K562 (cell line): ENCODE results near the gene MAML3. TPM values are rescaled to one million over a fixed set of nuclear protein-coding genes. Genes with fewer than 3 reads are reported as not detected.

Source experiments
- ATAC-seq: fragments of 200-7000 bp; cut with Tn5 transposase; 3 replicates; pipeline ENCODE4 v1.9.1; 2020; ENCODE audit warnings: moderate library complexity
- BruUV-seq: library from RNA; stranded (reverse); fragments of 400-500 nt; replicated peaks from 2 replicates; lab custom pipeline; 2021; lab: Mats Ljungman, UMichigan
- CTCF ChIA-PET: fragments of 300-600 bp; formaldehyde crosslinking; extraction: SDS; loops from one replicate; lab custom pipeline; 2021; ENCODE audit warnings: low intra/inter-chr PET ratio; lab: Yijun Ruan, JAX
- POLR2A ChIA-PET: fragments of 300-600, 350-650 bp; sonication (Branson Sonifier 250); formaldehyde crosslinking; extraction: SDS; loops from one replicate; lab custom pipeline; 2021; ENCODE audit warnings: antibody characterized with exemption, inconsistent platforms; lab: Yijun Ruan, JAX
- DNase-seq, 4 experiments: peaks; one replicate each; pipeline versions ENCODE4 v3.0.0 to v3.0.0-alpha.2; 2011 to 2018; ENCODE audit warnings: low spot score in 3 of 4, mixed read lengths in 3 of 4; ENCODE audit errors: extremely low read depth in 1 of 4
- FAIRE-seq: peaks from 2 replicates; lab custom pipeline; 2011; peaks lifted over from hg19 to GRCh38; lab: Jason Lieb, UNC
- H2AFZ ChIP-seq: 2 replicates; pipeline ENCODE4 v1.6.0; 2011; ENCODE audit warnings: low read depth, low read length, control low read depth, inconsistent platforms
- H3K27ac ChIP-seq: fragments of 200-600 bp; 3 replicates; pipeline ENCODE4 v1.8.0; 2011; ENCODE audit warnings: low read depth, mild to moderate bottlenecking, control low read depth, inconsistent platforms, low read length, moderate library complexity, mixed read lengths; ENCODE audit errors: extremely low read depth
- H3K27me3 ChIP-seq, 2 experiments: fragments of 300-600 bp in 1 of 2; 2 replicates in 1 of 2; 3 replicates in 1 of 2; pipeline versions ENCODE4 v1.6.0 to v1.8.0; 2011; ENCODE audit warnings: inconsistent platforms in 2 of 2, low read length in 2 of 2, mild to moderate bottlenecking in 1 of 2, mixed read lengths in 1 of 2, moderate library complexity in 1 of 2; ENCODE audit not compliant: control insufficient read depth in 2 of 2, insufficient read depth in 2 of 2
- H3K36me3 ChIP-seq: fragments of 300-600 bp; 3 replicates; pipeline ENCODE4 v1.8.0; 2011; ENCODE audit warnings: mild to moderate bottlenecking, low read length, inconsistent platforms; ENCODE audit not compliant: control insufficient read depth, insufficient read depth
- H3K4me1 ChIP-seq, 2 experiments: fragments of 200-600 bp in 1 of 2; replicated peaks in 1 of 2; 2 replicates in 1 of 2; 3 replicates in 1 of 2; pipeline versions ENCODE4 v1.5.1 to v1.8.0; 2011; ENCODE audit warnings: inconsistent platforms in 2 of 2, low read length in 2 of 2, mild to moderate bottlenecking in 1 of 2, mixed read lengths in 1 of 2, moderate library complexity in 1 of 2; ENCODE audit not compliant: control insufficient read depth in 2 of 2, insufficient read depth in 2 of 2
- H3K4me2 ChIP-seq: 2 replicates; pipeline ENCODE4 v1.6.1; 2011; ENCODE audit warnings: low read length, control low read depth, inconsistent platforms, mixed read lengths; ENCODE audit not compliant: insufficient read depth
- H3K4me3 ChIP-seq: fragments of 200-600 bp; sonication (generic), shearing (Covaris generic); 2 replicates; pipeline ENCODE4 v1.5.1; 2016; ENCODE audit warnings: control low read depth, inconsistent platforms
- H3K79me2 ChIP-seq: fragments of 200-600 bp; 3 replicates; pipeline ENCODE4 v1.8.0; 2011; ENCODE audit warnings: low read length, inconsistent platforms; ENCODE audit not compliant: control insufficient read depth, insufficient read depth
- H3K9ac ChIP-seq, 2 experiments: 2 replicates each; pipeline versions ENCODE4 v1.6.0 to v1.6.1; 2011; ENCODE audit warnings: low read depth in 2 of 2, low read length in 2 of 2, control low read depth in 1 of 2, inconsistent platforms in 1 of 2, mild to moderate bottlenecking in 1 of 2, mixed read lengths in 1 of 2; ENCODE audit not compliant: insufficient read depth in 1 of 2
- H3K9me1 ChIP-seq: one replicate; pipeline ENCODE4 v1.6.0; 2011; ENCODE audit warnings: inconsistent platforms, mild to moderate bottlenecking, low read length, moderate library complexity; ENCODE audit not compliant: control insufficient read depth, insufficient read depth
- H3K9me3 ChIP-seq: replicated peaks from 2 replicates; pipeline ENCODE4 v1.5.1; 2011; ENCODE audit warnings: low read depth, low read length, inconsistent platforms; ENCODE audit not compliant: control insufficient read depth, insufficient read depth
- H4K20me1 ChIP-seq: replicated peaks from 2 replicates; pipeline ENCODE4 v1.6.1; 2011; ENCODE audit warnings: low read length, inconsistent platforms, mixed read lengths; ENCODE audit not compliant: control insufficient read depth, insufficient read depth
- CBX1 ChIP-seq: sonication (generic); IDR thresholded peaks from 2 replicates; pipeline ENCODE4 v1.6.1; 2016; ENCODE audit warnings: antibody characterized with exemption, low read depth, mild to moderate bottlenecking
- E2F6 ChIP-seq, 2 experiments: IDR thresholded peaks; 2 replicates each; pipeline ENCODE4 v1.6.1; 2011; ENCODE audit warnings: borderline replicate concordance in 1 of 2, control low read depth in 1 of 2, low read depth in 1 of 2, low read length in 1 of 2, mild to moderate bottlenecking in 1 of 2, mixed read lengths in 1 of 2, moderate library complexity in 1 of 2; ENCODE audit not compliant: insufficient read depth in 1 of 2, insufficient read length in 1 of 2, poor library complexity in 1 of 2, severe bottlenecking in 1 of 2; ENCODE audit errors: extremely low read depth in 1 of 2
- FOXK1 ChIP-seq: sonication (generic); formaldehyde crosslinking; IDR thresholded peaks from 2 replicates; pipeline ENCODE4 v1.8.0; 2022; ENCODE audit warnings: missing genetic modification reagents, mild to moderate bottlenecking, borderline replicate concordance
- NCOA4 ChIP-seq: fragments of 450-650 bp; IDR thresholded peaks from 2 replicates; pipeline ENCODE4 v1.6.1; 2018; ENCODE audit warnings: mild to moderate bottlenecking; ENCODE audit not compliant: partially characterized antibody
- PHTF2 ChIP-seq: fragments of 250-450 bp; sonication (Bioruptor Pico); IDR thresholded peaks from 2 replicates; pipeline ENCODE4 v1.5.0; 2021; ENCODE audit warnings: mild to moderate bottlenecking
- SMAD2 ChIP-seq: fragments of 150-350 bp; IDR thresholded peaks from 2 replicates; pipeline ENCODE4 v1.6.1; 2014; ENCODE audit warnings: low read depth, mild to moderate bottlenecking, low read length
- STAG1 ChIP-seq: sonication (generic); formaldehyde crosslinking; IDR thresholded peaks from 2 replicates; pipeline ENCODE4 v1.5.0; 2020; ENCODE audit warnings: missing genetic modification reagents, borderline replicate concordance
- TEAD2 ChIP-seq: fragments of 450-650 bp; IDR thresholded peaks from 2 replicates; pipeline ENCODE4 v1.6.1; 2016; ENCODE audit warnings: missing genetic modification characterization, control low read depth, missing compliant biosample characterization
- YBX1 ChIP-seq: fragments of 450-650 bp; IDR thresholded peaks from 2 replicates; pipeline ENCODE4 v1.7.1; 2016; ENCODE audit warnings: mild to moderate bottlenecking
- ZNF274 ChIP-seq: IDR thresholded peaks from 2 replicates; pipeline ENCODE4 v1.6.1; 2011; ENCODE audit warnings: low read depth, mild to moderate bottlenecking, low read length, moderate library complexity, borderline replicate concordance
- WGBS: fragments of 100-300 bp; shearing (Covaris generic); methylation state at CpG from one replicate; pipeline ENCODE4 v1.1.6; 2016; ENCODE audit warnings: low coverage, mixed read lengths; ENCODE audit not compliant: insufficient coverage; ENCODE audit errors: missing lambda C conversion rate; 5-methylcytosine and 5-hydroxymethylcytosine counted together
- in situ Hi-C: fragments of 300-500 bp; cut with MboI; formaldehyde crosslinking; loops from 4 replicates; pipeline ENCODE4 v1.15.0; 2018; ENCODE audit warnings: inconsistent platforms, mixed read lengths
- intact Hi-C: fragments of 100-400 bp; cut with micrococcal nuclease; formaldehyde crosslinking; loops from 2 replicates; pipeline ENCODE4 v1.14.2; 2022
- polyA plus RNA-seq, 8 experiments: library from polyadenylated mRNA; depleted of rRNA in 4 of 8; stranded (reverse) in 5 of 8; unstranded in 3 of 8; fragments of >200 nt; fragmentation: Nextera tagmentation in 2 of 8; fragmentation: Illumina TruSeq in 1 of 8; extraction: Ambion mirVana in 2 of 8; extraction: Trizol in 1 of 8; gene quantifications; 2 replicates each; pipeline versions ENCODE4 v1.2.1 to v1.2.3, GENCODE V29; 2011 to 2014; ENCODE audit warnings: inconsistent platforms in 1 of 8, missing spikeins in 1 of 8
- total RNA-seq, 7 experiments: library from RNA; depleted of rRNA in 6 of 7; stranded (reverse); fragments of >200 nt in 6 of 7; fragmentation: Illumina TruSeq in 2 of 7; extraction: Trizol in 2 of 7; gene quantifications; 2 replicates each; pipeline versions ENCODE4 v1.2.1 to v1.2.3, GENCODE V29; 2011 to 2021; ENCODE audit warnings: low replicate concordance in 1 of 7

MAML3 gene
- total and polyA plus RNA-seq, 9 of the 15 experiments (the other 6 are each of a cell fraction or from before 2014, with no cell fraction given) = 0.01 to 0.55 (median 0.25) TPM

- intact Hi-C loops (no loop called here), in situ Hi-C loops (no loop called here)
- Histone ChIP-seq H4K20me1 (no peaks in the 10 kb centered on the region), H3K27me3 (peaks cover 12 to 35% of the 10 kb centered on the region in 2 experiments), H3K79me2 (no peaks in the 10 kb centered on the region), H3K4me1 (no peaks in the 10 kb centered on the region), H3K4me2 (no peak overlapping the region), H3K9me1 (no peaks in the 10 kb centered on the region), H3K9me3 (no peaks in the 10 kb centered on the region), H3K27ac (no peak overlapping the region), H3K4me3 (no peak overlapping the region), H3K36me3 (no peaks in the 10 kb centered on the region), H2AFZ (no peak overlapping the region), H3K9ac (no peak overlapping the region)
- FAIRE-seq (no peak), ATAC-seq (no peak), DNase-seq (no peak)
- 1% methylated on average over 20 of the region's 20 CpGs for WGBS
- no TSS peak for BruUV-seq
- POLR2A ChIA-PET = interaction anchor here (0.9 to 1.2 kb wide), 2 partner anchors 12 to 46 kb away, joined by 3 to 4 read pairs; no protein-coding TSS in a partner anchor
- CTCF ChIA-PET = no interaction called here
- no peak for TF ChIP-seq E2F6 (IDR thresholded peaks at IDR 0.05; ENCODE audit: borderline replicate concordance in 1 of 2, extremely low read depth in 1 of 2, insufficient read depth in 1 of 2, insufficient read length in 1 of 2, low read depth in 1 of 2, low read length in 1 of 2, poor library complexity in 1 of 2, severe bottlenecking in 1 of 2)
- no peak for TF ChIP-seq TEAD2 (tag)
- no peak for TF ChIP-seq YBX1
- no peak for TF ChIP-seq STAG1 (CRISPR knock-in tag)
- TF ChIP-seq CBX1 = no peak
- no peak for TF ChIP-seq PHTF2
- no peak for TF ChIP-seq NCOA4
- TF ChIP-seq SMAD2 = no peak
- no peak for TF ChIP-seq FOXK1 (CRISPR knock-in tag)
- no peak for TF ChIP-seq ZNF274
- TF ChIP-seq, all 486 proteins: peak for 0
Observed at GRCh38 chr4:139783741-139784484, 370.1 kb downstream of the MAML3 start.
